ENCODE results near the gene BCL2L1. TPM values are rescaled to one million over a fixed set of nuclear protein-coding genes. Genes with fewer than 3 reads are reported as not detected.
A peak's percentile ranks its signal among the peaks of the same experiment; 100 is the strongest.
"Not testable (repeated sequence)": the region's sequence is repeated elsewhere in the genome, so short reads cannot be mapped to it uniquely, and the experiment has no call there.

The BCL2L1 gene
- total and polyA plus RNA-seq, 9 donors: 27.5 to 48.2 (median 40.1) TPM

DNA sequence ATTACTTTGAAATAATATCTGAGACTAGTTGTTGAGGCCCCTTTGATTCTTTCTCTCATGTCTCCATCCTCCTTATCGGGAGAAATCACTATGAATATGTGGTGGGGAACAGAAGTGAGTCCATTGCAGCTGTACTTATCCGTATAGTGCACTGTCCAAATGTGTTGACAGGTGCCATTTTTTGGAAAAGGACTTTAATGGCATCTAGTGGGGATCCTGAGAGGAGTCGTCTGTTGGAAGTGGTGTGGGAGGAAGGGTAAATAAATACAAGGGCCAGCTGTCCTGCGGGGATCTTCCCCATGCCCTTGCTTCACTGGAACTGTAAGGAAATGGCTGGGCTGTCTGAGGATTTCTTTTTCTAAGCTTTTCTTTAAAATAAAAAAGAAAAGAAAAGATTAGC lies 35.9 kb upstream of the BCL2L1 start:
- no peaks in the 10 kb centered on the region for H3K27me3 ChIP-seq (ENCODE audit: control insufficient read depth, insufficient read depth, low read length)
- peaks cover 3% of the 10 kb centered on the region for H3K36me3 ChIP-seq (ENCODE audit: control insufficient read depth, insufficient read depth, low read length)
- 63% methylated on average over 2 of the region's 4 CpGs for WGBS (ENCODE audit: insufficient coverage)
- no peaks in the 10 kb centered on the region for H3K9me3 ChIP-seq (replicated peaks; ENCODE audit: control insufficient read depth, low read depth, low read length)
- H3K4me3 ChIP-seq (ENCODE audit: low read length): no peak overlapping the region
- no peak overlapping the region for H3K27ac ChIP-seq (ENCODE audit: low read length)
- H3K4me1 ChIP-seq (ENCODE audit: control insufficient read depth, insufficient read depth, low read length): no peaks in the 10 kb centered on the region
- peak; percentile 24 for DNase-seq

DNA sequence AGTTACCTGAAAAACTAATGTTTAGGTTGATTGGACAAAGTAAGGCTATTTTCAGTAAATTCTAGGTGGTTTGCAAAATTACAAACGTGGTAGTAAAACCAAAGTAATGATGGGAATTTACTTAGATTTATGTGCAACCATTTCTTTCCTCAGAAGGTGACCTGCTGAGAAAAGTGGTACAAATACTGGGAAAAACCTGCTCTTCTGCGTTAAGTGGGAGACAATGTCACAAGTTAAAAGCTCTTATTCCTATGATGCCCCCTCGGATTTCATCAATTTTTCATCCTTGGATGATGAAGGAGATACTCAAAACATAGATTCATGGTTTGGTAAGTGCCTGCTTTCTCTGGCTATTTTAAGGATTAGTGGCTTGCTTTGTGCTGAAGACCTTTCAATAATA lies 34.6 kb upstream of the BCL2L1 start:
- H3K27me3 ChIP-seq (ENCODE audit: control insufficient read depth, insufficient read depth, low read length): no peaks in the 10 kb centered on the region
- DNase-seq: no peak
- H3K4me1 ChIP-seq (ENCODE audit: control insufficient read depth, insufficient read depth, low read length): no peaks in the 10 kb centered on the region
- no CpG with 5 or more reads among the region's 3 CpGs for WGBS (ENCODE audit: insufficient coverage)
- H3K9me3 ChIP-seq (replicated peaks; ENCODE audit: control insufficient read depth, low read depth, low read length): no peaks in the 10 kb centered on the region
- no peak overlapping the region for H3K4me3 ChIP-seq (ENCODE audit: low read length)
- no peak overlapping the region for H3K27ac ChIP-seq (ENCODE audit: low read length)
- peaks cover 3% of the 10 kb centered on the region for H3K36me3 ChIP-seq (ENCODE audit: control insufficient read depth, insufficient read depth, low read length)

DNA sequence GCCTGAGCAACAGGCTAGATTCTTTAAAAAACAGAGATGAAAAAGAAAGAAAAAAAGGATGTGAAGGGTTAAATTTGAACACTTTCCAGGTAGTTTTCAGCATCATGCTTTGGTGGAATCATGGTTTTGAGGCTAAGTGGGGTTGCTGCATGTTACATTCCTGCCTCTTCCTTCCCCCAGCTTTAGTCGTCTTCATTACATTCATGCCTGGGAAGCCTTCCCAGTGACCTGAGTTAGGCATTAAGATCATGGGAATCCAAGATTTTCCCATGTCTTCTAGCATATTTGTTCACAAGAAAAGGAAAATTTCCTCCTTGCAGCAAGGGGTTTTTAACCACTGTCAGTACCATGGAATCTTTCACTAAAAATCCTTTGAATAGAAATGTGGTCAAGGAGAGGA lies 28.5 kb upstream of the BCL2L1 start:
- DNase-seq: peak; percentile 84

GRCh38 chr20:31749223-31749622 lies 26.6 kb upstream of the BCL2L1 start:
- WGBS (ENCODE audit: insufficient coverage): 89% methylated on average over 5 of the region's 8 CpGs
- Histone ChIP-seq H3K4me1 (ENCODE audit: control insufficient read depth, insufficient read depth, low read length) (peaks cover 16% of the 10 kb centered on the region), H3K27ac (ENCODE audit: low read length) (no peak overlapping the region), H3K36me3 (ENCODE audit: control insufficient read depth, insufficient read depth, low read length) (peaks cover 5% of the 10 kb centered on the region), H3K4me3 (ENCODE audit: low read length) (no peak overlapping the region), H3K9me3 (replicated peaks; ENCODE audit: control insufficient read depth, low read depth, low read length) (no peaks in the 10 kb centered on the region), H3K27me3 (ENCODE audit: control insufficient read depth, insufficient read depth, low read length) (no peaks in the 10 kb centered on the region)
- no peak for DNase-seq

More for the DNA sequence above, 28.5 kb upstream of the BCL2L1 start:
- Histone ChIP-seq H3K4me3 (ENCODE audit: low read length) (no peak overlapping the region), H3K9me3 (replicated peaks; ENCODE audit: control insufficient read depth, low read depth, low read length) (no peaks in the 10 kb centered on the region), H3K27ac (ENCODE audit: low read length) (peak overlapping the region; percentile 13), H3K27me3 (ENCODE audit: control insufficient read depth, insufficient read depth, low read length) (no peaks in the 10 kb centered on the region), H3K4me1 (ENCODE audit: control insufficient read depth, insufficient read depth, low read length) (peaks cover 16% of the 10 kb centered on the region), H3K36me3 (ENCODE audit: control insufficient read depth, insufficient read depth, low read length) (no peaks in the 10 kb centered on the region)
- WGBS (ENCODE audit: insufficient coverage): no CpG with 5 or more reads among the region's 1 CpG

GRCh38 chr20:31747640-31748039 lies 25.0 kb upstream of the BCL2L1 start:
- DNase-seq: peak; percentile 85
- WGBS (ENCODE audit: insufficient coverage): 20% methylated on average over 1 of the region's 5 CpGs

GRCh38 chr20:31747028-31747427 lies 24.4 kb upstream of the BCL2L1 start:
- WGBS (ENCODE audit: insufficient coverage): 88% methylated on average over 8 of the region's 14 CpGs
- not testable (repeated sequence) for DNase-seq; H3K36me3 ChIP-seq (ENCODE audit: control insufficient read depth, insufficient read depth, low read length); H3K9me3 ChIP-seq (replicated peaks; ENCODE audit: control insufficient read depth, low read depth, low read length); H3K4me3 ChIP-seq (ENCODE audit: low read length); H3K27me3 ChIP-seq (ENCODE audit: control insufficient read depth, insufficient read depth, low read length)
- Histone ChIP-seq H3K4me1 (ENCODE audit: control insufficient read depth, insufficient read depth, low read length) (peaks cover 16% of the 10 kb centered on the region), H3K27ac (ENCODE audit: low read length) (peak overlapping the region; percentile 89)

More at GRCh38 chr20:31747640-31748039, 25.0 kb upstream of the BCL2L1 start:
- Histone ChIP-seq H3K27me3 (ENCODE audit: control insufficient read depth, insufficient read depth, low read length) (no peaks in the 10 kb centered on the region), H3K4me1 (ENCODE audit: control insufficient read depth, insufficient read depth, low read length) (peaks cover 16% of the 10 kb centered on the region), H3K9me3 (replicated peaks; ENCODE audit: control insufficient read depth, low read depth, low read length) (no peaks in the 10 kb centered on the region), H3K27ac (ENCODE audit: low read length) (peak overlapping the region; percentile 89), H3K4me3 (ENCODE audit: low read length) (no peak overlapping the region), H3K36me3 (ENCODE audit: control insufficient read depth, insufficient read depth, low read length) (peaks cover 5% of the 10 kb centered on the region)

DNA sequence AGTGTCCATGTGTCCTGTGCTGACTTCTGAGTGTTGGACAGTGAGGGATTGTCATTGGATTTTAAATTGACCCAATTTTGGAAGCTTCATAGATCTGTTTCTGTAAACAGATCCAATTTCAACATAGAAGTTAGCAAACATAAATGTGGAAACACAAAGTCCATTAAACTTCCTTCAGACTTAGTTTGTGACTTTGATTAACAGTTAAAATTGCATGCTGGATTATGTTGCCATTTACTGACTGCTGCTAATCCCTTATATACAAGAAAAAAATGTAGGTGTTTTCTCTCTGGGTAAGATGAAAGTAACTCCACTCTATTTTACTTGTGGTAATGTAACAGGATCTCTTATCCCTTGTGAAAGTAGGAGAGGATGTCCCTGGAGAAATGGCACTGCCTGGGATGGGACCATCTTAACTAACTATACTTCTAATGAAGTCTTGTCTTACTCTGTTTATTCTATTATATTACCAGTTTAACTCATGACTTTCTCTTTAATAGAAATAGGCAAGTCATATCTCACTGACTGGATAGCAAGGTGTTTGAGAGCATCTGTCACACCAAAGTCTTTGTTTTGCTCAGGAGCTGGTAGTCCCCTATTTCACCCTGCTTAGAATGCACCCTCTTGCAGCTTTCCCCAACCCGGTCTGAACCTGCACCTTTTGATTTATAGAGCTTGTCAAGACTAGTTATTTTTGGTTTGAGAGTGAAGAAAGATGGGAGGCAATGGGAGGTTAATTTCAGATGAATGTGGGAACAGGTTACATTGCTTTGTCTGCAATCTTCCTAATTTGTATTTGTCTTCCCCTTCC lies 23.6 kb upstream of the BCL2L1 start:
- H3K27ac ChIP-seq (ENCODE audit: low read length): no peak overlapping the region
- peaks cover 5% of the 10 kb centered on the region for H3K36me3 ChIP-seq (ENCODE audit: control insufficient read depth, insufficient read depth, low read length)
- no peak overlapping the region for H3K4me3 ChIP-seq (ENCODE audit: low read length)
- no peak for DNase-seq
- H3K27me3 ChIP-seq (ENCODE audit: control insufficient read depth, insufficient read depth, low read length): no peaks in the 10 kb centered on the region
- no peaks in the 10 kb centered on the region for H3K9me3 ChIP-seq (replicated peaks; ENCODE audit: control insufficient read depth, low read depth, low read length)
- H3K4me1 ChIP-seq (ENCODE audit: control insufficient read depth, insufficient read depth, low read length): peaks cover 16% of the 10 kb centered on the region
- WGBS (ENCODE audit: insufficient coverage): no CpG with 5 or more reads among the region's 1 CpG

DNA sequence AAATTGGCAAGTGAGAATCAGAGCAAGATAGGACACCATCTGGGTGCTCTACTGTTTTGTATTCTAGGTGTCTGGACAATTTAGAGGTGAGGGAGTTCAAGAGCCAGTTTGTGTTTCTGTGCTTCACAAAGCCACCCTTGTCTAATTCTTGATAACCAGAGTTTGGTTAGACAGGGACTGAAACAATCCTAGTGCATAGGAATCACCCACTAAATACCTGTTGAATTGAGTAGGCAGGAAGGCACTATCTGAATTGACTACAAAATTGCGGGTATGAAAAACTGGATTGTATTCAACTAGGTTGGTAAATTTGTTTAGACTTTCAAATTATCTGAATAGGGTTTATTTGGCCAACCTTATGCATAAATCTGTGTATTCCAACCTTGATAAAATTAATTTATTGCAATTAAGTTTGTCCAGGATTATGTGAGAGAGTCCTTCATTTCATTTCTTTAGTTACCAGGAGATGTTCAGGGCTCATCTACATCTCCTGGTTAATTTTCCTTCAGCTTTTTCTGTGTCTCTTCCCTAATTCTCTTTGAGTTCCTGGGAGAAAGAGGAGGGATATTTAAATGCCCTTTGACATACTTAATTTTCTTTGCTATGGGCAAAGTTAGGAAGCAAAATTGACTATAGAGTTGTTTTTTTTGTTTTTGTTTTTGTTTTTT lies 18.1 kb upstream of the BCL2L1 start:
- peaks cover 10% of the 10 kb centered on the region for H3K4me1 ChIP-seq (ENCODE audit: control insufficient read depth, insufficient read depth, low read length)
- H3K27ac ChIP-seq (ENCODE audit: low read length): no peak overlapping the region
- H3K36me3 ChIP-seq (ENCODE audit: control insufficient read depth, insufficient read depth, low read length): peaks cover 5% of the 10 kb centered on the region
- no peak for DNase-seq
- peak overlapping the region; percentile 92 for H3K4me3 ChIP-seq (ENCODE audit: low read length)
- no peaks in the 10 kb centered on the region for H3K27me3 ChIP-seq (ENCODE audit: control insufficient read depth, insufficient read depth, low read length)
- no CpG with 5 or more reads among the region's 1 CpG for WGBS (ENCODE audit: insufficient coverage)
- H3K9me3 ChIP-seq (replicated peaks; ENCODE audit: control insufficient read depth, low read depth, low read length): no peaks in the 10 kb centered on the region

- H3K9me3 ChIP-seq (replicated peaks; ENCODE audit: control insufficient read depth, low read depth, low read length): no peaks in the 10 kb centered on the region
- peak overlapping the region; percentile 92 for H3K4me3 ChIP-seq (ENCODE audit: low read length)
- H3K27me3 ChIP-seq (ENCODE audit: control insufficient read depth, insufficient read depth, low read length): no peaks in the 10 kb centered on the region
- H3K4me1 ChIP-seq (ENCODE audit: control insufficient read depth, insufficient read depth, low read length): peaks cover 10% of the 10 kb centered on the region
- 0% methylated on average over 1 of the region's 1 CpG for WGBS (ENCODE audit: insufficient coverage)
- H3K36me3 ChIP-seq (ENCODE audit: control insufficient read depth, insufficient read depth, low read length): peaks cover 5% of the 10 kb centered on the region
- no peak overlapping the region for H3K27ac ChIP-seq (ENCODE audit: low read length)
- DNase-seq: no peak
Observed at GRCh38 chr20:31740208-31740607, 17.5 kb upstream of the BCL2L1 start.

DNA sequence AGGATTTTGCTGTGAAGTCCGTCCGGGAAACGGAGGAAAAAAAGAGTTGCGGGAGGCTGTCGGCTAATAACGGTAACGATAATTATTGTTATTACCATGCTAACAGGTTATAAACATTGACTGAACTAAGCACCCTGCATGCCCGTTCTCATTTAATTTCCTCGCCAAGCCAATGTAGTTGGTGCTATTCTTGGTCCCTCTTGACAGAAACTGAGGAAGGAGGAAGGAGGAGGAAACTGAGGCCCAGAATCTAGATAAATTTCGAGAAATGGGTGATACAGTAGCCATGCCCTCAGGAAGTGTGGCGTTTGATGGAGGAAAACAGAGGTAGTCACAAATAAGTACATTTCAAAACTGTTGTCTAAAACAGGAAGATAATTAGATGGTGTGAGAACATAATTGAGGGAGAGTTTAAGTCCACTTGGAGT lies 16.9 kb upstream of the BCL2L1 start:
- peak overlapping the region; percentile 92 for H3K4me3 ChIP-seq (ENCODE audit: low read length)
- no peaks in the 10 kb centered on the region for H3K9me3 ChIP-seq (replicated peaks; ENCODE audit: control insufficient read depth, low read depth, low read length)
- no CpG with 5 or more reads among the region's 11 CpGs for WGBS (ENCODE audit: insufficient coverage)
- H3K4me1 ChIP-seq (ENCODE audit: control insufficient read depth, insufficient read depth, low read length): peaks cover 10% of the 10 kb centered on the region
- no peaks in the 10 kb centered on the region for H3K27me3 ChIP-seq (ENCODE audit: control insufficient read depth, insufficient read depth, low read length)
- peaks cover 1% of the 10 kb centered on the region for H3K36me3 ChIP-seq (ENCODE audit: control insufficient read depth, insufficient read depth, low read length)
- DNase-seq: no peak
- H3K27ac ChIP-seq (ENCODE audit: low read length): peak overlapping the region; percentile 75
